GM23338 (cell line): ENCODE results near the gene RAB8B. TPM values are rescaled to one million over a fixed set of nuclear protein-coding genes. Genes with fewer than 3 reads are reported as not detected.

Source experiments
- ATAC-seq: fragments of 200-7000 bp; cut with Tn5 transposase; 3 replicates; pipeline ENCODE4 v1.9.1; 2020
- DNase-seq: peaks from one replicate; pipeline ENCODE4 v3.0.0-alpha.2; 2015; ENCODE audit warnings: low spot score
- H2AFZ ChIP-seq: fragments of 200-600 bp; sonication (generic); 2 replicates; pipeline ENCODE4 v1.8.0; 2016; ENCODE audit warnings: antibody characterized with exemption, mild to moderate bottlenecking, moderate library complexity
- H3F3A ChIP-seq: fragments of 200-600 bp; sonication (generic); replicated peaks from 2 replicates; pipeline ENCODE4 v1.8.0; 2017; ENCODE audit warnings: antibody characterized with exemption, mixed run types, low read depth
- H3K27ac ChIP-seq: fragments of 200-600 bp; sonication (generic); 2 replicates; pipeline ENCODE4 v1.6.1; 2016; ENCODE audit warnings: low read depth
- H3K27me3 ChIP-seq: fragments of 200-600 bp; sonication (generic); 2 replicates; pipeline ENCODE4 v1.8.0; 2016; ENCODE audit warnings: mild to moderate bottlenecking, mixed run types, moderate library complexity; ENCODE audit not compliant: insufficient read depth
- H3K36me3 ChIP-seq: fragments of 200-600 bp; sonication (generic); 2 replicates; pipeline ENCODE4 v1.8.0; 2016; ENCODE audit warnings: mild to moderate bottlenecking; ENCODE audit not compliant: insufficient read depth
- H3K4me1 ChIP-seq: fragments of 200-600 bp; sonication (generic); 2 replicates; pipeline ENCODE4 v1.8.0; 2016; ENCODE audit warnings: mild to moderate bottlenecking, moderate library complexity; ENCODE audit not compliant: insufficient read depth
- H3K4me2 ChIP-seq: fragments of 200-600 bp; sonication (generic); 2 replicates; pipeline ENCODE4 v1.7.1; 2017; ENCODE audit warnings: mixed run types
- H3K4me3 ChIP-seq: fragments of 200-600 bp; sonication (generic); 2 replicates; pipeline ENCODE4 v1.6.1; 2016; ENCODE audit warnings: mixed run types
- H3K79me2 ChIP-seq: fragments of 200-600 bp; sonication (generic); replicated peaks from 2 replicates; pipeline ENCODE4 v1.8.0; 2017; ENCODE audit warnings: mild to moderate bottlenecking; ENCODE audit not compliant: insufficient read depth
- H3K9me2 ChIP-seq: fragments of 200-600 bp; sonication (generic); 2 replicates; pipeline ENCODE4 v1.8.0; 2017; ENCODE audit not compliant: insufficient read depth
- H4K20me1 ChIP-seq: fragments of 200-600 bp; sonication (generic); replicated peaks from 2 replicates; pipeline ENCODE4 v1.8.0; 2017; ENCODE audit warnings: mild to moderate bottlenecking; ENCODE audit not compliant: insufficient read depth
- H3K27ac Mint-ChIP-seq: 2 replicates; pipeline ENCODE4 v1.8.0; 2020; ENCODE audit warnings: inconsistent platforms, mild to moderate bottlenecking, moderate library complexity, mixed read lengths
- H3K27me3 Mint-ChIP-seq: 3 replicates; pipeline ENCODE4 v1.8.0; 2022; ENCODE audit warnings: low read depth, mild to moderate bottlenecking, moderate library complexity, mixed read lengths, inconsistent platforms; ENCODE audit not compliant: insufficient read depth, poor library complexity
- H3K36me3 Mint-ChIP-seq: 3 replicates; pipeline ENCODE4 v1.8.0; 2021; ENCODE audit warnings: low read depth, mild to moderate bottlenecking, inconsistent platforms, moderate library complexity, mixed read lengths
- H3K4me1 Mint-ChIP-seq: 3 replicates; pipeline ENCODE4 v1.8.0; 2020; ENCODE audit warnings: mild to moderate bottlenecking, inconsistent platforms, mixed read lengths
- H3K4me3 Mint-ChIP-seq: 3 replicates; pipeline ENCODE4 v1.8.0; 2021; ENCODE audit warnings: moderate library complexity, mild to moderate bottlenecking, inconsistent platforms, mixed read lengths
- H3K9me3 Mint-ChIP-seq: 3 replicates; pipeline ENCODE4 v1.8.0; 2020; ENCODE audit warnings: moderate library complexity, mild to moderate bottlenecking, inconsistent platforms, mixed read lengths
- EZH2phosphoT487 ChIP-seq: fragments of 200-600 bp; sonication (generic); IDR thresholded peaks from one replicate; pipeline ENCODE4 v1.8.1; 2018; ENCODE audit warnings: antibody characterized with exemption; ENCODE audit not compliant: unreplicated experiment
- POLR2AphosphoS5 ChIP-seq: IDR thresholded peaks from 2 replicates; pipeline ENCODE4 v1.6.1; 2016; ENCODE audit warnings: antibody characterized with exemption, low read depth
- REST ChIP-seq: IDR thresholded peaks from one replicate; pipeline ENCODE4 v1.6.1; 2018; ENCODE audit warnings: antibody characterized with exemption; ENCODE audit not compliant: unreplicated experiment
- STAT1 ChIP-seq: IDR thresholded peaks from one replicate; pipeline ENCODE4 v1.6.1; 2016; ENCODE audit warnings: antibody characterized with exemption; ENCODE audit not compliant: unreplicated experiment
- ZNF114 ChIP-seq: fragments of 250-450 bp; sonication (Bioruptor Pico); IDR thresholded peaks from 2 replicates; pipeline ENCODE4 v1.5.0; 2020; ENCODE audit warnings: mild to moderate bottlenecking, moderate library complexity
- polyA plus RNA-seq: library from polyadenylated mRNA; unstranded; fragments of >200 nt; fragmentation: Nextera tagmentation; extraction: Ambion mirVana; gene quantifications from 2 replicates; pipeline ENCODE4 v1.2.1, GENCODE V29; 2016
- total RNA-seq: library from RNA; depleted of rRNA; stranded (reverse); fragments of >200 nt; shearing (Covaris generic); gene quantifications from 2 replicates; pipeline ENCODE4 v1.2.3, GENCODE V29; 2014
- TF ChIP-seq, protein P1 (sequence below): fragments of 250-450 bp; sonication (Bioruptor Pico); IDR thresholded peaks from 2 replicates; pipeline ENCODE4 v1.5.0; 2020; ENCODE audit warnings: mild to moderate bottlenecking, moderate library complexity

The RAB8B gene
- total and polyA plus RNA-seq, 2 experiments from 2014 or later: 23.2 to 41.7 TPM

- Histone ChIP-seq H3K79me2 (peaks cover 78% of the 10 kb centered on the region), H3K4me3 (no peak overlapping the region), H3K27ac (no peak overlapping the region), H3K4me1 (peaks cover 77% of the 10 kb centered on the region), H4K20me1 (0 out of 2 replicates have a peak, but pooled peaks cover 5% of the 10 kb centered on the region), H3K27me3 (no peaks in the 10 kb centered on the region), H3K36me3 (no peaks in the 10 kb centered on the region), H3K9me2 (no peaks in the 10 kb centered on the region), H3F3A (no peaks in the 10 kb centered on the region; the same call in 1 of the 2 replicates), H3K4me2 (no peak overlapping the region), H2AFZ (no peak overlapping the region)
- Mint-ChIP-seq H3K27me3 (peaks cover 12% of the 10 kb centered on the region), H3K36me3 (no peaks in the 10 kb centered on the region), H3K27ac (no peak overlapping the region; the same call in 1 of the 2 replicates), H3K4me1 (peaks cover 66% of the 10 kb centered on the region), H3K9me3 (no peaks in the 10 kb centered on the region), H3K4me3 (no peak overlapping the region)
- ATAC-seq (no peak), DNase-seq (no peak)
- no peak for TF ChIP-seq POLR2AphosphoS5
- TF ChIP-seq, protein P1, sequence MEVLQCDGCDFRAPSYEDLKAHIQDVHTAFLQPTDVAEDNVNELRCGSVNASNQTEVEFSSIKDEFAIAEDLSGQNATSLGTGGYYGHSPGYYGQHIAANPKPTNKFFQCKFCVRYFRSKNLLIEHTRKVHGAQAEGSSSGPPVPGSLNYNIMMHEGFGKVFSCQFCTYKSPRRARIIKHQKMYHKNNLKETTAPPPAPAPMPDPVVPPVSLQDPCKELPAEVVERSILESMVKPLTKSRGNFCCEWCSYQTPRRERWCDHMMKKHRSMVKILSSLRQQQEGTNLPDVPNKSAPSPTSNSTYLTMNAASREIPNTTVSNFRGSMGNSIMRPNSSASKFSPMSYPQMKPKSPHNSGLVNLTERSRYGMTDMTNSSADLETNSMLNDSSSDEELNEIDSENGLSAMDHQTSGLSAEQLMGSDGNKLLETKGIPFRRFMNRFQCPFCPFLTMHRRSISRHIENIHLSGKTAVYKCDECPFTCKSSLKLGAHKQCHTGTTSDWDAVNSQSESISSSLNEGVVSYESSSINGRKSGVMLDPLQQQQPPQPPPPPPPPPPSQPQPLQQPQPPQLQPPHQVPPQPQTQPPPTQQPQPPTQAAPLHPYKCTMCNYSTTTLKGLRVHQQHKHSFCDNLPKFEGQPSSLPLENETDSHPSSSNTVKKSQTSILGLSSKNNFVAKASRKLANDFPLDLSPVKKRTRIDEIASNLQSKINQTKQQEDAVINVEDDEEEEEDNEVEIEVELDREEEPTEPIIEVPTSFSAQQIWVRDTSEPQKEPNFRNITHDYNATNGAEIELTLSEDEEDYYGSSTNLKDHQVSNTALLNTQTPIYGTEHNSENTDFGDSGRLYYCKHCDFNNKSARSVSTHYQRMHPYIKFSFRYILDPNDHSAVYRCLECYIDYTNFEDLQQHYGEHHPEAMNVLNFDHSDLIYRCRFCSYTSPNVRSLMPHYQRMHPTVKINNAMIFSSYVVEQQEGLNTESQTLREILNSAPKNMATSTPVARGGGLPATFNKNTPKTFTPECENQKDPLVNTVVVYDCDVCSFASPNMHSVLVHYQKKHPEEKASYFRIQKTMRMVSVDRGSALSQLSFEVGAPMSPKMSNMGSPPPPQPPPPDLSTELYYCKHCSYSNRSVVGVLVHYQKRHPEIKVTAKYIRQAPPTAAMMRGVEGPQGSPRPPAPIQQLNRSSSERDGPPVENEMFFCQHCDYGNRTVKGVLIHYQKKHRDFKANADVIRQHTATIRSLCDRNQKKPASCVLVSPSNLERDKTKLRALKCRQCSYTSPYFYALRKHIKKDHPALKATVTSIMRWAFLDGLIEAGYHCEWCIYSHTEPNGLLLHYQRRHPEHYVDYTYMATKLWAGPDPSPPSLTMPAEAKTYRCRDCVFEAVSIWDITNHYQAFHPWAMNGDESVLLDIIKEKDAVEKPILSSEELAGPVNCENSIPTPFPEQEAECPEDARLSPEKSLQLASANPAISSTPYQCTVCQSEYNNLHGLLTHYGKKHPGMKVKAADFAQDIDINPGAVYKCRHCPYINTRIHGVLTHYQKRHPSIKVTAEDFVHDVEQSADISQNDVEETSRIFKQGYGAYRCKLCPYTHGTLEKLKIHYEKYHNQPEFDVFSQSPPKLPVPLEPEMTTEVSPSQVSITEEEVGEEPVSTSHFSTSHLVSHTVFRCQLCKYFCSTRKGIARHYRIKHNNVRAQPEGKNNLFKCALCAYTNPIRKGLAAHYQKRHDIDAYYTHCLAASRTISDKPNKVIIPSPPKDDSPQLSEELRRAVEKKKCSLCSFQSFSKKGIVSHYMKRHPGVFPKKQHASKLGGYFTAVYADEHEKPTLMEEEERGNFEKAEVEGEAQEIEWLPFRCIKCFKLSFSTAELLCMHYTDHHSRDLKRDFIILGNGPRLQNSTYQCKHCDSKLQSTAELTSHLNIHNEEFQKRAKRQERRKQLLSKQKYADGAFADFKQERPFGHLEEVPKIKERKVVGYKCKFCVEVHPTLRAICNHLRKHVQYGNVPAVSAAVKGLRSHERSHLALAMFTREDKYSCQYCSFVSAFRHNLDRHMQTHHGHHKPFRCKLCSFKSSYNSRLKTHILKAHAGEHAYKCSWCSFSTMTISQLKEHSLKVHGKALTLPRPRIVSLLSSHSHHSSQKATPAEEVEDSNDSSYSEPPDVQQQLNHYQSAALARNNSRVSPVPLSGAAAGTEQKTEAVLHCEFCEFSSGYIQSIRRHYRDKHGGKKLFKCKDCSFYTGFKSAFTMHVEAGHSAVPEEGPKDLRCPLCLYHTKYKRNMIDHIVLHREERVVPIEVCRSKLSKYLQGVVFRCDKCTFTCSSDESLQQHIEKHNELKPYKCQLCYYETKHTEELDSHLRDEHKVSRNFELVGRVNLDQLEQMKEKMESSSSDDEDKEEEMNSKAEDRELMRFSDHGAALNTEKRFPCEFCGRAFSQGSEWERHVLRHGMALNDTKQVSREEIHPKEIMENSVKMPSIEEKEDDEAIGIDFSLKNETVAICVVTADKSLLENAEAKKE: no peak
- no peak for TF ChIP-seq ZNF114 (CRISPR knock-in tag)
- TF ChIP-seq EZH2phosphoT487: no peak
- TF ChIP-seq STAT1: no peak
- no peak for TF ChIP-seq REST
Measured at GRCh38 chr15:63192619-63193206, 3.3 kb downstream of the RAB8B start.
